ENCODE measurements around the gene DMRT3. TPM values are rescaled to one million over a fixed set of nuclear protein-coding genes. Genes with fewer than 3 reads are reported as not detected.

DMRT3 gene
- total and polyA plus RNA-seq, 9 of the 15 experiments (the other 6 are each of a cell fraction or from before 2014, with no cell fraction given): not detected

- ATAC-seq: no peak
- no peak for DNase-seq (ENCODE audit: extremely low read depth in 1 of 4, low spot score in 3 of 4)
- Histone ChIP-seq H2AFZ (ENCODE audit: low read depth, low read length) (no peak overlapping the region), H3K79me2 (ENCODE audit: control insufficient read depth, insufficient read depth, low read length) (no peaks in the 10 kb centered on the region), H3K9me1 (ENCODE audit: control insufficient read depth, insufficient read depth, low read length) (no peaks in the 10 kb centered on the region), H4K20me1 (replicated peaks; ENCODE audit: control insufficient read depth, insufficient read depth, low read length) (no peaks in the 10 kb centered on the region), H3K4me2 (ENCODE audit: insufficient read depth, low read length) (no peak overlapping the region), H3K27ac (ENCODE audit: extremely low read depth, low read depth, low read length) (no peak overlapping the region), H3K9ac (ENCODE audit: insufficient read depth in 1 of 2, low read depth in 2 of 2, low read length in 2 of 2) (no peak overlapping the region), H3K4me1 (replicated peaks in 1 of 2; ENCODE audit: control insufficient read depth in 2 of 2, insufficient read depth in 2 of 2, low read length in 2 of 2) (no peaks in the 10 kb centered on the region), H3K9me3 (replicated peaks; ENCODE audit: control insufficient read depth, insufficient read depth, low read depth, low read length) (no peaks in the 10 kb centered on the region; the same call in 1 of the 2 replicates), H3K27me3 (ENCODE audit: control insufficient read depth in 2 of 2, insufficient read depth in 2 of 2, low read length in 2 of 2) (no peaks in the 10 kb centered on the region), H3K36me3 (ENCODE audit: control insufficient read depth, insufficient read depth, low read length) (no peaks in the 10 kb centered on the region), H3K4me3 (no peak overlapping the region)
- intact Hi-C loops (cut with micrococcal nuclease): no loop called here
- ChIA-PET POLR2A (no interaction called here), CTCF (ENCODE audit: low intra/inter-chr PET ratio) (no interaction called here)
- FAIRE-seq: no peak
- TF ChIP-seq ZFP91 (CRISPR knock-in tag; IDR thresholded peaks at IDR 0.05): no peak
- WGBS (ENCODE audit: insufficient coverage, low coverage, missing lambda C conversion rate): 0% methylated on average over 4 of the region's 4 CpGs
- no TSS peak for BruUV-seq (replicated peaks)
- in situ Hi-C loops (cut with MboI): no loop called here
These were observed 17.6 kb downstream of the DMRT3 start for GRCh38 chr9:994005-994404.

GRCh38 chr9:995192-995591 lies 18.7 kb downstream of the DMRT3 start:
- no peak for FAIRE-seq
- no TSS peak for BruUV-seq (replicated peaks)

More at GRCh38 chr9:995192-995591, 18.7 kb downstream of the DMRT3 start:
- Histone ChIP-seq H3K79me2 (ENCODE audit: control insufficient read depth, insufficient read depth, low read length) (no peaks in the 10 kb centered on the region), H3K4me3 (no peak overlapping the region), H3K27me3 (ENCODE audit: control insufficient read depth in 2 of 2, insufficient read depth in 2 of 2, low read length in 2 of 2) (no peaks in the 10 kb centered on the region), H4K20me1 (replicated peaks; ENCODE audit: control insufficient read depth, insufficient read depth, low read length) (no peaks in the 10 kb centered on the region), H3K9ac (ENCODE audit: insufficient read depth in 1 of 2, low read depth in 2 of 2, low read length in 2 of 2) (no peak overlapping the region), H3K4me2 (ENCODE audit: insufficient read depth, low read length) (no peak overlapping the region), H3K4me1 (replicated peaks in 1 of 2; ENCODE audit: control insufficient read depth in 2 of 2, insufficient read depth in 2 of 2, low read length in 2 of 2) (no peaks in the 10 kb centered on the region), H3K9me3 (replicated peaks; ENCODE audit: control insufficient read depth, insufficient read depth, low read depth, low read length) (no peaks in the 10 kb centered on the region; the same call in 1 of the 2 replicates), H3K9me1 (ENCODE audit: control insufficient read depth, insufficient read depth, low read length) (no peaks in the 10 kb centered on the region), H3K36me3 (ENCODE audit: control insufficient read depth, insufficient read depth, low read length) (no peaks in the 10 kb centered on the region), H3K27ac (ENCODE audit: extremely low read depth, low read depth, low read length) (no peak overlapping the region), H2AFZ (ENCODE audit: low read depth, low read length) (no peak overlapping the region)
- in situ Hi-C loops (cut with MboI): no loop called here
- POLR2A ChIA-PET: no interaction called here
- TF ChIP-seq ILF3 (IDR thresholded peaks at IDR 0.05; ENCODE audit: borderline replicate concordance) (no peak), SAFB2 (IDR thresholded peaks at IDR 0.05; ENCODE audit: borderline replicate concordance, low read depth, low read length, severe bottlenecking) (no peak)
- WGBS (ENCODE audit: insufficient coverage, low coverage, missing lambda C conversion rate): 0% methylated on average over 4 of the region's 4 CpGs
- intact Hi-C loops (cut with micrococcal nuclease): no loop called here
- no peak for DNase-seq (ENCODE audit: extremely low read depth in 1 of 4, low spot score in 3 of 4)
- ATAC-seq: no peak
- CTCF ChIA-PET (ENCODE audit: low intra/inter-chr PET ratio): no interaction called here

All from K562 (cell line).